Sigmoid colon (tissue), 3 donors: ENCODE measurements around the gene POU2AF2.

Experiments used
- POLR2A ChIP-seq, 2 donors: fragments of 450-650 bp; IDR thresholded peaks; one replicate each; pipeline ENCODE4 v1.6.1; 2016; ENCODE audit warnings: antibody characterized with exemption in 2 of 2, mild to moderate bottlenecking in 2 of 2, moderate library complexity in 2 of 2
- TF ChIP-seq, protein P1 (sequence below), 4 experiments: fragments of 450-650 bp in 3 of 4; fragments of 200-600 bp in 1 of 4; IDR thresholded peaks; one replicate each; pipeline ENCODE4 v1.5.1; 2016 to 2019; ENCODE audit warnings: antibody characterized with exemption in 4 of 4, mild to moderate bottlenecking in 3 of 4, moderate library complexity in 2 of 4

DNA sequence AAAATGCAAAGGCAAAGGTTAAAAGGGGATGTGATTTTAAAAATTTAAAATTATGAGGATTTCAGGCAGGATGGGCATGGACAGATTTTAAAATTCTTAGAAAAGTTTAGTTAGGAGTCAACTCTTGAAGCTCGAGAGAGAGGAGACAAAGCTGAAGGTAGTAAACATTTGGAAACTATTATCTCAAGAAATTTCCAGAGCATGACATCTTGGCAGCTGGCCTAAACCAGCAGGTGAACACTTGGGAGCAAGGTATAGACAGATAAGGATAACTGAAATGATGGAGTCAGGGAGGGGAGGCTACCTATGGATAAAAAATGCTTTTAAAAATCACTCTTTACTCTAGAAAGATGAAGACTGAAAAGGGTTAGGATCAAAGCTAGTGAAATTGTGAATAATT is 66.6 kb downstream of the POU2AF2 start:
- TF ChIP-seq, protein P1, sequence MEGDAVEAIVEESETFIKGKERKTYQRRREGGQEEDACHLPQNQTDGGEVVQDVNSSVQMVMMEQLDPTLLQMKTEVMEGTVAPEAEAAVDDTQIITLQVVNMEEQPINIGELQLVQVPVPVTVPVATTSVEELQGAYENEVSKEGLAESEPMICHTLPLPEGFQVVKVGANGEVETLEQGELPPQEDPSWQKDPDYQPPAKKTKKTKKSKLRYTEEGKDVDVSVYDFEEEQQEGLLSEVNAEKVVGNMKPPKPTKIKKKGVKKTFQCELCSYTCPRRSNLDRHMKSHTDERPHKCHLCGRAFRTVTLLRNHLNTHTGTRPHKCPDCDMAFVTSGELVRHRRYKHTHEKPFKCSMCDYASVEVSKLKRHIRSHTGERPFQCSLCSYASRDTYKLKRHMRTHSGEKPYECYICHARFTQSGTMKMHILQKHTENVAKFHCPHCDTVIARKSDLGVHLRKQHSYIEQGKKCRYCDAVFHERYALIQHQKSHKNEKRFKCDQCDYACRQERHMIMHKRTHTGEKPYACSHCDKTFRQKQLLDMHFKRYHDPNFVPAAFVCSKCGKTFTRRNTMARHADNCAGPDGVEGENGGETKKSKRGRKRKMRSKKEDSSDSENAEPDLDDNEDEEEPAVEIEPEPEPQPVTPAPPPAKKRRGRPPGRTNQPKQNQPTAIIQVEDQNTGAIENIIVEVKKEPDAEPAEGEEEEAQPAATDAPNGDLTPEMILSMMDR (IDR thresholded peaks at IDR 0.05): no peak
- TF ChIP-seq POLR2A (IDR thresholded peaks at IDR 0.05): no peak
